ENCODE results near the gene ST6GAL1. TPM values are rescaled to one million over a fixed set of nuclear protein-coding genes. Genes with fewer than 3 reads are reported as not detected.

Gene ST6GAL1
- total RNA-seq, 1 experiment from 2014 or later = 74.2 TPM

GRCh38 chr3:187085021-187085666 lies 154.8 kb downstream of the ST6GAL1 start:
- Histone ChIP-seq H3K27ac (ENCODE audit: low read depth, low read length, poor library complexity, severe bottlenecking) (peak overlapping the region; percentile 84), H3K36me3 (ENCODE audit: insufficient read depth, low read length, poor library complexity, severe bottlenecking) (no peaks in the 10 kb centered on the region), H3K9me3 (ENCODE audit: low read depth, low read length, poor library complexity, severe bottlenecking) (peaks cover 12% of the 10 kb centered on the region), H3K4me3 (ENCODE audit: low read depth, low read length, poor library complexity, severe bottlenecking) (peak overlapping the region; percentile 4), H3K27me3 (replicated peaks; ENCODE audit: insufficient read depth, low read depth, low read length, poor library complexity) (no peaks in the 10 kb centered on the region), H3K4me1 (ENCODE audit: insufficient read depth, low read length, poor library complexity, severe bottlenecking) (peaks cover 32% of the 10 kb centered on the region)
- POLR2A ChIA-PET (ENCODE audit: low non-redundant PET) = no interaction called here
- intact Hi-C loops (cut with micrococcal nuclease; ENCODE audit: unreplicated experiment) = no loop called here
- DNase-seq (ENCODE audit: low spot score) = peak; percentile 51
- no TSS peak for BruUV-seq (replicated peaks)
- CTCF ChIA-PET = interaction anchor here (1.1 kb wide), 1 partner anchor 236 kb away, joined by 3 read pairs; no protein-coding TSS in a partner anchor
- no peak for TF ChIP-seq EZH2 (IDR thresholded peaks at IDR 0.05; ENCODE audit: borderline replicate concordance, low read depth, low read length, poor library complexity, severe bottlenecking)
- no peak for TF ChIP-seq CTCF (conservative IDR thresholded peaks at IDR 0.05; ENCODE audit: low read depth, low read length)

GRCh38 chr3:187085933-187086332 lies 155.6 kb downstream of the ST6GAL1 start:
- POLR2A ChIA-PET (ENCODE audit: low non-redundant PET) = no interaction called here
- intact Hi-C loops (cut with micrococcal nuclease; ENCODE audit: unreplicated experiment) = no loop called here
- TF ChIP-seq CTCF (conservative IDR thresholded peaks at IDR 0.05; ENCODE audit: low read depth, low read length) (no peak), EZH2 (IDR thresholded peaks at IDR 0.05; ENCODE audit: borderline replicate concordance, low read depth, low read length, poor library complexity, severe bottlenecking) (no peak)
- DNase-seq (ENCODE audit: low spot score) = no peak
- Histone ChIP-seq H3K36me3 (ENCODE audit: insufficient read depth, low read length, poor library complexity, severe bottlenecking) (no peaks in the 10 kb centered on the region), H3K4me3 (ENCODE audit: low read depth, low read length, poor library complexity, severe bottlenecking) (no peak overlapping the region), H3K4me1 (ENCODE audit: insufficient read depth, low read length, poor library complexity, severe bottlenecking) (peaks cover 32% of the 10 kb centered on the region), H3K27me3 (replicated peaks; ENCODE audit: insufficient read depth, low read depth, low read length, poor library complexity) (no peaks in the 10 kb centered on the region), H3K27ac (ENCODE audit: low read depth, low read length, poor library complexity, severe bottlenecking) (no peak overlapping the region), H3K9me3 (ENCODE audit: low read depth, low read length, poor library complexity, severe bottlenecking) (peaks cover 12% of the 10 kb centered on the region)
- no TSS peak for BruUV-seq (replicated peaks)
- CTCF ChIA-PET = no interaction called here

- Histone ChIP-seq H3K4me3 (ENCODE audit: low read depth, low read length, poor library complexity, severe bottlenecking) (no peak overlapping the region), H3K36me3 (ENCODE audit: insufficient read depth, low read length, poor library complexity, severe bottlenecking) (no peaks in the 10 kb centered on the region), H3K4me1 (ENCODE audit: insufficient read depth, low read length, poor library complexity, severe bottlenecking) (peaks cover 32% of the 10 kb centered on the region), H3K9me3 (ENCODE audit: low read depth, low read length, poor library complexity, severe bottlenecking) (peaks cover 12% of the 10 kb centered on the region), H3K27ac (ENCODE audit: low read depth, low read length, poor library complexity, severe bottlenecking) (no peak overlapping the region), H3K27me3 (replicated peaks; ENCODE audit: insufficient read depth, low read depth, low read length, poor library complexity) (no peaks in the 10 kb centered on the region)
- TF ChIP-seq EZH2 (IDR thresholded peaks at IDR 0.05; ENCODE audit: borderline replicate concordance, low read depth, low read length, poor library complexity, severe bottlenecking) = no peak
- TF ChIP-seq CTCF (conservative IDR thresholded peaks at IDR 0.05; ENCODE audit: low read depth, low read length) = no peak
- CTCF ChIA-PET = no interaction called here
- BruUV-seq (replicated peaks) = no TSS peak
- no peak for DNase-seq (ENCODE audit: low spot score)
- POLR2A ChIA-PET (ENCODE audit: low non-redundant PET) = interaction anchor here (0.6 kb wide), 1 partner anchor 78 kb away, joined by 9 read pairs; no protein-coding TSS in a partner anchor
- intact Hi-C loops (cut with micrococcal nuclease; ENCODE audit: unreplicated experiment) = no loop called here
These were observed 156.5 kb downstream of the ST6GAL1 start for GRCh38 chr3:187086831-187087230.

Data from A673 (cell line).